Astrocyte of the hippocampus (primary cell): ENCODE measurements around the gene LRRC3.

Experiments used
- DNase-seq: peaks from one replicate; pipeline ENCODE4 v3.0.0; 2011; ENCODE audit warnings: low read depth, low spot score

Gene LRRC3

DNA sequence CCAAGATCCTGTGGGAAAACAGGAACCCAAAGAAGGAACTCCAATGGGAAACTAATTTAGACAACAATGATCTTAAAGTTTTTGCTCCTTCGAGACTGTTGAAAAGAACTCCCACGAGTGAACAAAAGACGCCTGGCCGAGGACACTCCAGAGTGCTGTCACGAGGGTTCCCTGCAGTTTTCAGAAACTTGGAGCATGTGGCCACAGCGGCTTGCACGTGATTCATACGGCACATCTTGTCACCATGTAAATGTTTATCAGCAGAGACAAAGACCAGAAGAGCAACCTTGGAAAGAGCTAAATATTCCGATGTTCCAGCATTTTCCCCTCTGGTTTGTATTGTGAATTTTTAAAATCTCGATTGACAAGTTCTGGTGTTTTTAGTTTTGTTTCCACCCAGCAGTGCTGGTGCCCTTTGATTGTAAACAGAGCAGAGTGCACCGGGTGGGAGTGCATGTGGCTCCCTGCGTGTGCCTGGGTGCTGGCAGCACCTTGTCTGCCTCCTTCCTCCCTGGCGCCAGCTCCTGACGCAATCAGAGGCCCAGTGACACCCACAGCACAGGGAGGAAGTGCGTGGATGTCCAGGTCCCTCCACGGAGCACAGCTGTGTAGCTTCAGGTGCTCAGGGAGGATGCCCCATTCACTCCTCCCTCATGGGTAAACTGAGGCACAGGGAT, 23.0 kb downstream of the LRRC3 start:
- DNase-seq: no peak

DNA sequence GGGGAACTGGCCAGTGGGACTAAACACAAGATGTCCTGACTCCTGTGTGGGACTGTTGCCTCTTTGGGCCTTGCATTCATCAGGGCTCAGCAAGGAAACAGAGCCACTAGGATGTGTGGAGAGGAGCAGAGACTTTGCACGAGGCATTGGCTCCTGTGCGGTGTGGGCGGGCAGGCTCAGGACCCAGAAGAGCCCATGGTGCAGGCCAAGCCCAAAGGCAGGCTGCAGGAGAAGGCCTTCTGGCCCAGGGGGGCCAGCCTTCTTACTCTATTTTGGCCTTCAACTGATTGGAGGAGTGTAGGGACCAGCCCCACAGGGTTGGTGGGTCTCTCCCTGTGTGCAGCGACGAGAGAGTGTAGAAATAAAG, 23.5 kb downstream of the LRRC3 start:
- no peak for DNase-seq

DNA sequence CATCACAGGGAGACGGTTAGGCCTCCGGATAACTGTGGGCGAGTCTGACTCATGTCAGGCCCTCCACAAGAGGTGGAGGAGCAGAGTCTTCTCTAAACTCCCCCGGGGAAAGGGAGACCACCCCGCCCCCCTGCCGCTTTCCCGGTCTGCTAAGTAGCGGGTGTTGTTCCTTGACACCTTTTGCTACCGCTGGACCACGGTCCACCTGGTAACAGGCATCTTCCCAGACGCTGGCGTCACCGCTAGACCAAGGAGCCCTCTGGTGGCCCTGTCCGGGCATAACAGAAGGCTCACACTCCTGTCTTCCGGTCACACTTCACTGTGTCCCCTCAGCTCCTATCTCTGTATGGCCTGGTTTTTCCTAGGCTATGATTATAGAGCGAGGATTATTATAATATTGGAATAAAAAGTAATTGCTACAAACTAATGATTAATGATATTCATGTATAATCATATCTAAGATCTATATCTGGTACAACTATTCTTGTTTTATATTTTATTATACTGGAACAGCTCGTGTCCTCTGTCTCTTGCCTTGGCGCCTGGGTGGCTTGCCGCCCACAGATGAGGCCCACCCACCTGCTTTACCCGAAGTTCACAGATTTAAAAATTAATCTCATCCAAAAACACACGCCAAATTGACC, 24.4 kb downstream of the LRRC3 start:
- peak; percentile 17 for DNase-seq

DNA sequence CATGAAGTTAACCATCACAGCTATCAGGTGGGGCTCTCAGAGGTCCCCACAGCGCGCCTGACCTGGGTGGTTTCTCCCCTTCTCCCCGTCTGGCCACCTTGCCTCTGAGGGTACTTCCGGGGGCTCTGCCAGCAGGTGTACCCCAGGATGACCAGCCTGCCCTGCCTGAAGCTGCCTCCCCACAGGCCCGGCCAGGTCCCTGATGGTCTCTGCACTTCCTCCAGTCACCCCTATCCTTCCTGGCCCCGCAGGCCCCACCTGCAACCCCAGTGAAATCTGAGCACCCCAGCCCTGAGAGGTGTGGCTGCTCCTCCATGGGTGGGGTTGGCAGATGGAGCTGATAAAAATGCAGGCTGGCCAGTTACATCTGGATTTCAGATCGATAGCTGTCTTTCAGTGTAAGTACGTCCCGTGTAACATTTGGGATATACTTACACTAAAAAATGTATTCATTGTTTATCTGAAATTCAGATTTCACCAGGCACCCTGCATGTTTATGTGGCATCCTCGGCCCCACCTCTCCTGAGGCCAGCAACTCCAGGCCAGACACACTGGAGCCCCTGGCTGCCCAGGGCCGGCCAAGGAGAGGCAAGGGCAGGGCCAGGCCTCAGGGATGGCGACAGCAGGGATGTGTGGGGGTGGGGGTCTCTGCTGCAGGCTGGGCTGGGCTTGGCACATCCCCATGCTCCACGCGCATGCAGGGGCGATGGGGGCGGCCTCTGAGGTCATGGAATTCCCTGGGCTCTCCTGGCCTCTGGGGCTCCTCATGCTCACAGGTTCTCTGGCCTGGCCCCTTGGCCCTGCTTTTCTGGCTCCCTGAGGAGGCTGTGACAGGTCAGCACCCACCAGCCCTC, 25.1 kb downstream of the LRRC3 start:
- no peak for DNase-seq

DNA sequence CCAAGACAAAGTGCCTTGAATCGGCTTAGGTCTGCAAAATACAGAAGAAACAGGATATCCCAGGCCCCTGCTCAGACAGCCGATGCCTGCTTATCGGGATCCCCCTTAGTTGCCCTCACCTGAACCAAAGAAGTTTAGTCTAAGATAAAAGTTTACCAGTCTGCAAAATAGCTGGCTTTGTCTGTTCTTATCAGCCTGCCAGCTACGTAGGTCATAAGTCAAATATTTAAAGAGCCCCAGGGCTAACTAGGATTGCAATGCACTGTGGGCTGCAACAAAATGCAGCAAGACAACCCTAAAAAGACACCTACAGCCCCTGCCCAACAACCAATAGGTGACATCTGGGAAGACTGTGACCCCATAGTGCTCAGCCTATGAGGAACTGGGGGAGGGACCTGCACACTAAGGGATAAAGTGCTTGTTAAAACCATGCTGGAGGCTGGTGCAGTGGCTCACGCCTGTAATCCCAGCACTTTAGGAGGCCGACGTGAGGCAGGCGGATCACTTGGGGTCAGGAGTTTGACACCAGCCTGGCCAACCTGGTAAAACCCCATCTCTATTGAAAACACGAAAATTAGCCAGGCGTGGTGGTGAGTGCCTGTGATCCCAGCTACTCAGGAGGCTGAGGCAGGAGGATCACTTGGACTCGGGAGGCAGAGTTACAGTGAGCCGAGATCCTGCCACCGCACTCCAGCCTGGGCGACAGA, 27.4 kb downstream of the LRRC3 start:
- no peak for DNase-seq

DNA sequence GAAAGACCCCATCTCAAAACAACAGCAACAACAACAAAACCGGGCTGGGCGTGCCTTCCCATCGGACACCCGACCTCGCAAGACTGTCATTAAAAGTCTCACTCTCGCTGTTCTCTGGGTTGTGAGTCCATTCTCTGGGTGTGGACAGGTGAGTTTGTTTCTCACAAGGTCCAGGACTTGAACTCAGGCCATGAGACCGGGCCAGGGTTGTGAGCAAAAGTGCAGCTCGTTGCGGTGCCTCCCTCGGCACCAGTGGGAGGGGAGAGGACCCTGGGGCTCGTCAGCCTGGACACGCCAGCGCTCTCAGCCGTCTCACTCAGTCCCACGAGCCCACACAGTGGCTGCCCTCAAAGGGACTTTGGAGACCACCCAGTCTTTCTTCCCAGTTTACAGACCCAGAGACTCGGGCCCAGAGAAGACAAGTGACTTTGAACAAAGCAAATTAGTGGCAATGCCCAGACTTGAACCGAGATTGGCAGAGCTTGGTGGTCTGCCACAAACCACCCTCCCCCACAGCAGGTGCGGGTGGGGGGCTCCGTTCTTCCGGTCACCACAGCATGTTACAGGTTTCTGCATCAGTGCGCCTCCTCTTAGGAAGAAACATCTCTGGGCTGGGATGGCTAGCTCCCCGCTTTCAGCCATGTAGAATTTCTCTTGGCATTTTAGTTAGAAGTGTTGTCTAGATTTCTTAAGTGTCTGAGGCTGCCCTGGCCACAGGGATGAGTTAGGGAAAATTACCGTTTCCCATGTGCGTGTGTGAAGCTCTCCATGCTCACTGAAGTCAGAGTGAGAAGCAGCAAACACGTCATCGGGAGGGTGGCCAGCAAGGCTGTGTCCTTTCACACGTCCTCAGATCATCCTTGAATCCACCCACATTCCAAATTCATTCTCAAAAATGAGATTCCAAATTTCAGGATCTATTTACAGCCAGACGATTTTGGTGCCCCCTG, 28.3 kb downstream of the LRRC3 start:
- DNase-seq: no peak

DNA sequence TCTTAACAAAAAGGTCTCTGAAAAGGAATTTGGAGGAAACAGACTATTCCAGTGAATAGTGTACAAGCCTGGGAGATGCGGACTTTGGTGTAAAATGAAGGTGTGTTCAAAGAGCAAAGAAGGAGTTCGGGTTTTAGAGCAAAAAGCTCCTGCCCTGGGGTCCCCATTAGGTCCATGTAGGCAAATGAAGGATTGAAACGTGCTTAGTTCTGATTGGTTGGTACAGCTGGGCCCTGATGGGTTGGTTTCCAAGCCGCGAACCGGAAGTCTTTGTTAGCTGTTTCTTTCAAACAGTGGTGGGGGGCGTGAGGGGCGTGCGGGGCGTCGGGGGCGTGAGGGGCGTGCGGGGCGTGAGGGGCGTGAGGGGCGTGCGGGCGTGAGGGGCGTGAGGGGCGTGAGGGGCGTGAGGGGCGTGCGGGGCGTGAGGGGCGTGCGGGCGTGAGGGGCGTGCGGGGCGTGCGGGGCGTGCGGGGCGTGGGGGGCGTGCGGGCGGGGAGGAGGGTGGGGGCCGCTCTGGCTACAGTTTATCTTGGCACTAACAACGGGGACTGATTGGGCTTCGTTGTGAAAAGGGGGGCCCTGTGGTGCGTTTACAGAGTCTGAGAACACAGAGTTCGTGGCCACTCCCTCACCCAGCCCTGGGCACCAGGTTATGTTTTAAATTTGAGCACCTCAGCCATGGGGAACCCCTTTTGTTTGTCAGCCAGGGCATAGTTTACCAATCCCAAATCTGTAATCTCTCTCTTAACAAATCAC, 29.4 kb downstream of the LRRC3 start:
- no peak for DNase-seq

DNA sequence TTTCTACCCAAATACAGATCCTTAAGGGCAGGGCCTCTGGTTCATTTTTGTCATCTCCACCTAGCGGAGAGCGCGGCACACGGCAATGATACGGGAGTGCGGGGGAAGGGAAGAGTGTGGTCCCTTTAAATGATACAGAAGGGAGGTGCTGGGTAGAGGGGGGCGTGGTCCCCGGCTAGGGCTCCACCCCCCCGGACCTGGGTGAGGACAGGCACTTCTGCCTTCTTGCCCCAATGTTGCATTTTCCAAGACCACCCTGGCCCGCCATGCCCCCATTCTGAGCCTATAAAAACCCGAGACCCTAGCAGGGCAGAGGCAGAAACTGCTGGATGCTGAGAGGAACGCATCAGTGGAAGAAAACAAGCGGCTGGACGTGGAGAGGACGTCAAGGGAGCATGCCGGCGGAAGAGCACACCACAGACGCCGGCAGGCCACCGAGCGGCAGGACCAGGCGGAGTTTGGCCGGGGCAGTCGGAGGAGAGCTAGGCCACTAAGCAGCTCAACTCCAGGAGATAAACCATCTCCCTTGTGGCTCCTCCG, 30.0 kb downstream of the LRRC3 start:
- peak; percentile 19 for DNase-seq

DNA sequence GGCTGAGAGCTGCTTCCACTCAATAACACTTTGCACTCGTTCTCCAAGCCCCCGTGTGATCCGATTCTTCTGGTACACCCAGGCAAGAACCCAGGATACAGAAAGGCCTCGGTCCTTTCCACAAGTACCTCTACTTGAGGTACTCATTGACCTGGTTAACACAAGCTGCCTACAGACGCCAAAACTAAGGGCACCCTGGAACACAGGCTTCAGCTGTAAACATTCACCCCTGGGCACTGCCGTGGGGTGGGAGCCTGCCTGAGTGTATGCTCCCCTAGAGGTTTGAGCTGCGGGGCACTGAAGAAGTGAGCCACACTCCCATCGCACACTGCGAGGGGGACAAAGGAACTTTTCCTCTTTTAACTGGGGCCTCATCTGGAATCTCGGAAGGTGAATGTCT, 30.5 kb downstream of the LRRC3 start:
- no peak for DNase-seq

DNA sequence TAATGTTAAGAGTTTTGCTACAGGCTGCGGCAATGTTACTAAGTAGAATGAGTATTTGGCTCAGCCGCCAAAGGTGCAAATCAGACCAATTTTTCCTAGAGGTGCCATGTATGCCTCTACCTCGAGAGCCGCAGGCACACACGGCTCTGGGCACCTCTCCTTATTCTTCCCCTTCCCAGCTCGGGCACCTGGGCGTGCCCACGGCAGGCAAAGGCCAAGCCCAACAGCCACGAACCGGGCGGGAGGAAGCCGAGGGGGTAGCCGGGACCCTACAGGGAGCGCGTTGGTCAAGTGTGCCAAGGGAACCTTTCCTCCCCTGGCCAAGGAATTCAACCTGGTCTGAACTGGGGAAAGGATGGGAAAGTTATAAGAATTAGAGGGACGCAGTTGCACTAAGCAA, 31.0 kb downstream of the LRRC3 start:
- no peak for DNase-seq

DNA sequence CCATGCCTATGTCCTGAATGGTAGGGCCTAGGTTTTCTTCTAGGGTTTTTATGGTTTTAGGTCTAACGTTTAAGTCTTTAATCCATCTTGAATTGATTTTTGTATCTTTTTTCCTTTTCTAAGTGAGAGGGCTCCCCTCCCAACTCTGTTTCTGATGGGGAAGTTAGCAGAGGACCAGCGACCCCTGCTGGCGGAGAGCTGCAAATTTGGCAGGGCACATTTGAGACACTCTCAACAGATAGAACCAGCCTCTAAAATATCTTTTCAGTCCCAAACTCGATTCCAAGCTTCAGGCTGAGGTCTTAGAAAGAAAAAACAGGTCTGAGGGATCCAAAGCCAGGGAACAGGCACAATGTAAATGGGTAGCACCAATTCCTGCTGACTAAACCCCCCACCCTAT, 32.5 kb downstream of the LRRC3 start:
- DNase-seq: peak; percentile 17

DNA sequence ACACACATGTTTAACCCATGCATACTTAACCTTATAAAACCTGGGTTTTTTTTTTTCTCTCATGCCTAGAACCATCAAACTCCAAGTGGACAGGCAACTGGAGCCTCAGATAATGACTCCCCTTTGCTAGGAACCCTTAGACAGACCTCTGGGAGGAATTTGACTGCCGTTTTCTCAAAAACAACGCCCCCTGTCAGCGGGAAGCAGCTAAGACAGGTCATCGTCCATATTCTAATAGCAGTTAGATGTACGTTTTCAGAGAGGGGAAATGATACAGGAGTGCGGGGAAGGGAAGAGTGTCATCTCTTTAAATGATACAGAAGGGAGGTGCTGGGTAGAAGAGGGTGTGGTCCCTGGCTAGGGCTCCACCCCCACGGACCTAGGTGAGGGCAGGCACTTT, 34.7 kb downstream of the LRRC3 start:
- DNase-seq: no peak

DNA sequence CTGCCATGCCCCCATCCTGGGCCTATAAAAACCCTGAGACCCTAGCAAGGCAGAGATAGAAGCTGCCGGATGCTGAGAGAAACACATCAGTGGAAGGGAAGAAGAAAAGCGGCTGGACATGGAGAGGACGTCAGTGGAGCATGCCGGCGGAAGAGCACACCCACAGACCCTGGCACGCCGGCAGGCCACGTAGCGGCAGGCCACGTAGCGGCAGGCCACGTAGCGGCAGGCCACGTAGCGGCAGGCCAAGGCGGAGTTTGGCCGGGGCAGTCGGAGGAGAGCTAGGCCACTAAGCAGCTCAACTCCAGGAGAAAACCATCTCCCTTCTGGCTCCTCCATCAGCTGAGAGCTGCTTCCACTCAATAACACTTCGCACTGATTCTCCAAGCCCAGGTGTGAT, 35.1 kb downstream of the LRRC3 start:
- no peak for DNase-seq

DNA sequence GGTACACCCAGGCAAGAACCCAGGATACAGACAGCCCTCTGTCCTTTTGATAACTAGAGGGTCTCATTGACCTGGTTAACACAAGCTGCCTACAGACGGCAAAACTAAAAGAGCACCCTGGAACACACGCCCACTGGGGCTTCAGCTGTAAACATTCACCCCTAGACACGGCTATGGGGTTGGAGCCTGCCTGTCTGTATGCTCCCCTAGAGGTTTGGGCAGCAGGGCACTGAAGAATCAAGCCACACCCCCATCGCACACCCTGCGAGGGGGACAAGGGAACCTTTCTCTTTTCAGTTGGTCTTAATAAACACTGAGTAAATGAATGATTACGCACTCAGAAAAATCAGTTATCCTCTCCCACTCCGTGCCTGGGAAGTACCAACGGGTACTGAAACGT, 35.5 kb downstream of the LRRC3 start:
- DNase-seq: no peak

DNA sequence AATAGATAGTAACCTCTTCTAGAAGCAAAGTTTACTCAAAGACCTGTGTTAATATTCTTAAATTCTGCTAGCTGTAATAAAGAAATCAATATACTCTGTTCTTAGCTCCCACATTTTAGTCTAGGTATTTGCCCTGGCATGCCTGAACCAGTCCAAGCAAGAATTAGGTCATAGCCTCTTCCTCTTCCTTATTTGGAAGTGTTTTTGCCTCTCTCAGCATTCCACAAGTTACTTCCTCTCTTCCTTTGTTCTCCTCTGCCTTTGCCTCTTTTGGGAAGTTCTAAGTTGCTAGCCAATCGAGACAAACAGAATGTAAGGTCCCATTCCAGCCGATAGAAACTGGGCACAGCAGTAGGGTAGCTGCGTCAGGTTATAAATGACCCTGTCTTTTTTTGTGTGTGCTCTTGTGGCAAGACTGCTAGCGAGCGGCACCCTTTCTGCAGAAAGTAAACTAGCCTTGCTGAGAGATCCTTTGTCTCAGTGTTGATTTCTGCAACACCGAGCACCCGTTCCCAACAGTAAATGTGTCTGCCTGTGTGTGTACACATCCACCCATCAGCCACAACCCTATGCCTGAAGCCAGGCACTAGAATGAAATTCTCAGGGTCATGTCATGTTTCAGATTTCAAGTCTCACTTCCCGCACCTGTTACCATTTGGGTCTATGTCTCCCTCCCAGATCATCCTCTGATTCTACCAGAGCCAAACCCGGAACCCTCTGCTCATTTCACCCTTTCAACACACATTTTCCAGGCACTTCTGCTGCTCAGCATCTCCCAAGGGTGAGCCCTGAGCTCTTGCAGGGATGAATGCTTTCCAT, 37.5 kb downstream of the LRRC3 start:
- no peak for DNase-seq

DNA sequence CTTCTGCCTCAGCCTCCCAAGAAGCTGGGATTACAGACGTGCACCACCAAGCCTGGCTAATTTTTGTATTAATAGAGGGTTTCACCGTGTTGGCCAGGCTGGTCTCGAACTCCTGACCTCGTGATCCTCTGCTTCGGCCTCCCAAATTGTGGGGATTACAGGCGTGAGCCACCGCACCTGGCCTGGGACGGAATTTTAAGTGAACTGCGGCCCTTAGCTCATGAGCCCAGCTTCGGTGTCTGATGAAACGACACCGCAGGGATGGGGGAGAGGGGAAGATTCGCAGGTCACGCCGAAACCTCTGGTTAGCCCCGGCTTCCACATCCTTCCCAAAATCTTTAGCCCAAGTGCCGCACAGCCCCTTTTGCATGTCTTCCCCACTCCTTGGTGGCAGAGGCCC, 39.1 kb downstream of the LRRC3 start:
- DNase-seq: no peak

DNA sequence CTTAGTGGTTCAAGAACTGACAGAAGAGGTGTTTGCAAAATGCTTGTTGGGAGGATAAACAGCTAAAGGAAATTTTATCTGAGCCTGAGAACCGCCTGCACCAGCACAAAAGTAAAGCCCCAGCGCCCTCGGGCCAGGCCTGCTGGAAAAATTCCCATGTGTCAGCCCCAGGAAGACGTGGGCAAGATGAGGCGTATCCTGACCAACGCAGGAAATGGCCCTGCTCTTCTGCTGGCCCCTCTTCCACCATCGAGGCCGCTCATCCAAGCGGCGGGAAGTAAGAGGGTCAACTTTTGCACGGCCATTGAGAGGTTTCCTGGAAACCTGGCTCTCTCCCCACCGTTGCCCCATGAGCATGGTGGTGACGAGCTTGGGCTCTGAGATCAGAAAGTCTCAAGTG, 39.6 kb downstream of the LRRC3 start:
- no peak for DNase-seq

DNA sequence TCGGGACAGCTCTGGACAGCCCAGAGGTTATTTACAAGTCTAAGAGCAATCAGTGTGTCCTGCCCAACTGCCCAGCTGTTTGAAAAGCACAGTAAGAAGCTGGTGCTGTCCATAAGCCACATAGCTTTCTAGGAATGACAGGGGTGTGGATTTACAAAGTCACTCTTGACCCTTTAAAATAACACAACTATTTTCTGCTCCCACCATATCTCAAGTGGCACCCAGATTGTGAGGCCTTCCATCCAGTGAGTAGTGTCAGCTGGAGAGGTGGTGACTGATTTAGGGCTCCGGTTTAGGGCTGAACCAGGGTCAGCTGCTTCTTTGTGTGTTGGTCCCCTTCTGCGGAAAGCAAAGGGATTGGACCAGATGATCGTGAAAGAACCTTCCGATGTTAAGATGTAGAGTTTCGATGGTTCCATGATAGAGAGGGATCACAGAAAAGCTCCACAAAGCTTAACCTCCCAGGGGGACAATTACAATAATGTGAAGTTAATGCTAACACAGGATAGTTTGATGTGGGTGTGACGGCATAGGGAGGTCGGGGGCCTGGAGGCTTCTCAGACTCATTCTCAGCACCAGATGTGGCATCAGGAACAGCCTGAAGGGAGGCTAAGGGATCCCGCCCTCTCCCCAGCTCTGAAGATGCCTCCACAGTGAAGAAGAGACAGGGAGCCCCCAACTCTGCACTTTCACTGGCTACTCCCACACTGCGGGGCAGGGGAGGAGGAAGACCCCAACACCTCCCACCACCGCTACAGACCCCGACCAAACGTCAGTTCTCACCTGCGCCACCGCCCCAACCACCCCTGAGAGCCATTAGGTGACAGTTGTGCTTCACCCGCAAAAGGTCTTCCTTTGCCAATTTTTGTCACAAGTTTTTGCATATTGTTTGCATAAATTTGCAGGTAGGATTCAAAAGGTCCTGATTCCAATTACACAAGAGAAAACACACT, 40.6 kb downstream of the LRRC3 start:
- DNase-seq: no peak
